TTC549 (cell line): ENCODE data around the gene GAB2.
"Not testable (repeated sequence)": the region's sequence is repeated elsewhere in the genome, so short reads cannot be mapped to it uniquely, and the experiment has no call there.

Source experiments
- FAIRE-seq: peaks from 2 replicates; lab custom pipeline; 2012; peaks lifted over from hg19 to GRCh38; lab: Jason Lieb, UNC

Gene GAB2

GRCh38 chr11:78274739-78275138, 142.9 kb downstream of the GAB2 start:
- no peak for FAIRE-seq

DNA sequence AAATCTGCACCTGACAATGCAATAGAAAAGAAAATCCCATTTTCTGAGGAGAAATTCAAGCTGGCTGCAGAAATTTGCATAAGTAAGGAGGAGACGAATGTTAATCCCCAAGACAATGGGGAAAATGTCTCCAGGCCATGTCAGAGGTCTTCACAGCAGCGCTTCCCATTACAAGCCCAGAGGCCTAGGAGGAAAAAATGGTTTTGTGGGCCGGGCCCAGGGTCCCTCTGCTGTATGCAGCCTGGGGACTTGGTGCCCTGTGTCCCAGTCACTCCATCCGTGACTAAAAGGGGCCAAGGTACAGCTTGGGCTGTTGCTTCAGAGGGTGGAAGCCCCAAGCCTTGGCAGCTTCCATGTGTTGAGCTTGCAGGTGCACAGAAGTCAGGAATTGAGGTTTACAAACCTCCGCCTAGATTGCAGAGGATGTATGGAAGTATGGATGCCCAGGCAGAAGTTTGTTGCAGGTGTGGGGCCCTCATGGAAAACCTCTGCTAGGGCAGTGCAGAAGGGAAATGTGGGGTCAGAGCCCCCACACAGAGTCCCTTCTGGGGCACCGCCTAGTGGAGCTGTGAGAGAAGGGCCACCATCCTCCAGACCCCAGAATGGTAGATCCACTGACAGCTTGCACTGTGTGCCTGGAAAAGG, 144.9 kb downstream of the GAB2 start:
- not testable (repeated sequence) for FAIRE-seq

DNA sequence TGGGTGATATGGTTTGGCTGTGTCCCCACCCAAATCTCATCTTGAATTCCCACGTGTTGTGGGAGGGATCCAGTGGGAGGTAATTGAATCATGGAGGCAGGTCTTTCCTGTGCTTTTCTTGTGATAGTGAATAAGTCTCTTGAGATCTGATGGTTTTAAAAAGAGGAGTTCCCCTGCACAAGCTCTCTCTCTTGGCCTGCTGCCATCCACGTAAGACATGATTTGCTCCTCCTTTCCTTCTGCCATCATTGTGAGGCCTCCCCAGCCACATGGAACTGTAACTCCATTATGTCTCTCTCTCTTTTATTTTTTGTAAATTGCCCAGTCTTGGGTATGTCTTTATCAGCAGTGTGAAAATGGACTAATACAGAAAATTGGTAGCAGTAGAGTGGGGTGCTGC, 145.8 kb downstream of the GAB2 start:
- FAIRE-seq = not testable (repeated sequence)

- no peak for FAIRE-seq
Measured at GRCh38 chr11:78270971-78271370, 146.6 kb downstream of the GAB2 start.

GRCh38 chr11:78269806-78270205, 147.8 kb downstream of the GAB2 start:
- FAIRE-seq = no peak

DNA sequence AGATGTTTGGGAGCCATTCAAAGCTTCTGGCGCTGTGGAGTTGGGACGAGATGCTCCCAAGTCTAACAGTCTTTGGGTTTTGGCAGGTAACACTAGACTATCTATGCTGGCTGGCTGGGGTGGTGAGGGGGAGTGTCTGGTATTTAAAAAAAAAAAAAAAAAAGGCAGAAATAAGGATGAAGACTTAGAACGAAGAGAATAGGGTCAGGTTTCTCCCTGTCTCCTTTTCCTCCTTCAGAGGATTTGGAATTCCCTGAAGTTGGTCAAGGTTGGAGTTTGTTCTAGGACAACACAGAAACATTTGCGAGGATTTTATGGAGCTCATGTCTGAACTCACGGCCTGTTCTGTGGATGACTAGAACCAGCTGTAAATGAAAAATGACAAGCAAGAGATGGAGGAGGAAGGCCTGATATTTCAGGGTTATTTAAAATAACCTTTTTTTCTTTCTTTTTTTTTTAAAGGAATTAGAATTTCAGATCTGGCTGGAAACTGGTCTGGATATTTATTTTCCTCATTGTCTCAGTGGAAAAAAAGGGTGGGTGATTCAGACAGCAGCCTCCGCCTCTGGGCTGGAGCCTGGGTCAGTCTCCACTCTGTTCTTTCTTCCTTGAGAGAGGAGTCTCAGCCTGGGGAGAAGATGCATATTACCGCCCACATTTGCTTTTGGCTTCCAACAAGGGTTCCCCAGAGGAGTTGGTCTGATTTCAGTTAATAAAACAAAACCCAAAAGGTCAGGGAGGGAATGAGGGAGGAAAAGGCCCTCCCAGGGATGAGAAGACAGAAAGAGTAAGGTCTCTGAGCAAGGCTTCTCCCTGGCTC, 148.8 kb downstream of the GAB2 start:
- no peak for FAIRE-seq

DNA sequence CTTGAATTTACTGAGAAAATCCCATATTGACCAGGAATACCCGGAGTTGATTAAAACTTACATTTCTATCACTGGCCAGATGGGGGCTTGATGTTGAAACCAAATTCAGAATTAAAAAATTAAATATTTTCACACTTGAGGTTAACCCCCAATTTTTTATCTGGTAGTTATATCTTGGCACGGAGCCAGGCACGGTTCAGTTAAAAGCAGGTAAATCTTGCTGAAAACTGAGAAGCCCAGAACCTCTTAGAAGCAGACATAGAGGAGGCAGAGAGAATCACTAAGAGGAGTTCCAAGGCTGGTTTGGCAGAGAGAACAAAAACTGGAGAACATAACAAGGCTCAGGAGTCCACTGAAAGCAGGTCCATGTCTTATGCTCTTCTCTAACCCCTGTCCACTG, 151.2 kb downstream of the GAB2 start:
- no peak for FAIRE-seq

GRCh38 chr11:78265326-78265725, 152.3 kb downstream of the GAB2 start:
- FAIRE-seq = no peak

DNA sequence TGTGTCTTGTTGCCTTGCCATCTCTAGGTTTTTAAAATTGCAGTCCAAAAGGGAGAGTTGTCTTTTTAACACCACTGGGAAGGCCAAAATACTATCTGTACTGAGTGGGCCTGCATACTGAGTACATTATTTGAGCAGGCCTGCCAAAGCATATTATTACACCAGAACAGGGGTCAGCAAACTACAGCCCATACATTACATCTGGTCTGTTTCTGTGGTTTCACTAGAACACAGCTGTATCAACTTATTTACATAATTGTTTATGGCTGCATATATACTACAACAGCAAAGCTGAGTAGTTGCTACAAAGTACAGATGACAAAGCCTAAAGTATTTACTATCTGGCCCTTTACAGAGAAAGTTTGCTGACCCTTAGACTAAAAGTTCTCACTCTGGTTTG, 154.9 kb downstream of the GAB2 start:
- FAIRE-seq = no peak

- no peak for FAIRE-seq
Measured at GRCh38 chr11:78262238-78262637, 155.4 kb downstream of the GAB2 start.

DNA sequence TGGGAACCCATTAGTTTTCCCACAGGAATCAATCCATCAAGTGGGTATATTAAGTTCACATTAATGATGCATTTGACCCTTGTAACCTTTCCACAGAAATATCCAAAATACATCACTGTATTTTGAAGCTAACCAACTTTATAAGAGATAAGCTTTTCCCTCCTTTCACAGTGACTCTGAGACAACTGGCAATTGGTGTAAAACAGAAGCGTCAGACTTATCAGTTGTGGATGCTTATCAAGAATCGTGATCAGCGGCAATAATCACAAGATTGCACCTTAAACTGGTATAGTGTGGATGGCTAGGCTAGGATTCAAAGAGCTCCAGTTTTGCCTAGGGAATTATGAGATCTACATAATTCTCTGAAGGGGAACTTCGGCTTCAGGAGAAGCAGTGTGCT, 155.8 kb downstream of the GAB2 start:
- FAIRE-seq = no peak

- FAIRE-seq = no peak
Measured at GRCh38 chr11:78261367-78261766, 156.3 kb downstream of the GAB2 start.

GRCh38 chr11:78259777-78260487, 157.7 kb downstream of the GAB2 start:
- no peak for FAIRE-seq

DNA sequence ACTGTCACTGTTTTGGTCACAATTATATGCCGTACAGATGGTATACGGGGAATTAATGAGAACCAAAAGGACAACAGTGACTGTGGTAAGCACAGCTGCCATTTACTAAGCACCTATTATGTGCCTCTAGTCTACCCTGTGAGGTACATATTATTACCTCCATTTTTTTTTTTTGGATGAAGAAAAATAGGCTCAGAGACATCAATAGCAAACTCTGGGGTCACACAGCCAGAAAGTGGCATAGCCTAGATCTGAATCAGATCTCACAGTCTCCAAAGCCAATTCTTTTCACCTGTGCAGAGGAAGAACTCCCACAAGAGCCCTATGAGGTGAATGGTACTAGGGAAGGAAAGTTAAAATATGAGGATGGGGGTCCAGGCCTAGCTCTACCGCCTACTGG, 160.0 kb downstream of the GAB2 start:
- FAIRE-seq = no peak

DNA sequence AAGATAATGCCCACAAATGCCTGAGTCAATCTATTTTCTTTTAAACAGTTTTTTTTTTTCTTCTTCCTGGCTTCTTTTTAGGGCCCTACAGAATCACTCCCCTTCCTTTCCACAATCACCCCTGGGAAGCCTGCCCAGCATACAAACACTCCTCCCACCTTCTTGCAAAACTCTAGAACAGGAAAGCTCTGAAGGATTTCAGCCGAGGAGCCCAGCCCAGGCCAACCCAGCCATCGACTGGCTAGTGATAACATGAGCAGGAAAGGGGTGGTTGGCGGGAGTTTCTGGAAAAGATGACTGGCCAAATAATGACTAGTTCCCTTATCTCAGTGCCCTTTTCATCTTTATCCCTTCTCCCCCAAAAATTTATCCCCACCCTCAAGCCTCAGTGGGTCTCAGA, 160.7 kb downstream of the GAB2 start:
- FAIRE-seq = no peak

DNA sequence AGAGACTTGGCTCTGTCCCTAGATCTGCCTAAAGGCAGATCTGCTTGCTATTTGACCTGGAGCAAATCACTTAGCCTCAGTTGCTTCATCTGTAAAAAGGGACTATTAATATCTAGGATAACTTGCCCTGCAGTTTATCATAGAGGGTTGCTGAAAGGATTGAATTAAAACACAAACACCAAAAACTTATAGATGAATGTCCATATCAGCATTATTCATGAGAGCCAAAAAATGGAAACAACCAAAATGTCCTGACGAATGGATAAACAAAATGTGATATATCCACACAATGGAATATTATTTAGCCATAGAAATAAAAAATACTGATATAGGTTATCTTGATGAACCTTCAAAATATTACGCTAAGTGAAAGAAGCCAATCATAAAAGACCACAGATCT, 161.7 kb downstream of the GAB2 start:
- no peak for FAIRE-seq

GRCh38 chr11:78254268-78254667, 163.4 kb downstream of the GAB2 start:
- FAIRE-seq = no peak

- FAIRE-seq = no peak
Measured at GRCh38 chr11:78253797-78254196, 163.8 kb downstream of the GAB2 start.

GRCh38 chr11:78251083-78251775, 166.4 kb downstream of the GAB2 start:
- no peak for FAIRE-seq

GRCh38 chr11:78250099-78250498, 167.5 kb downstream of the GAB2 start:
- no peak for FAIRE-seq

GRCh38 chr11:78248903-78249302, 168.7 kb downstream of the GAB2 start:
- FAIRE-seq = no peak

DNA sequence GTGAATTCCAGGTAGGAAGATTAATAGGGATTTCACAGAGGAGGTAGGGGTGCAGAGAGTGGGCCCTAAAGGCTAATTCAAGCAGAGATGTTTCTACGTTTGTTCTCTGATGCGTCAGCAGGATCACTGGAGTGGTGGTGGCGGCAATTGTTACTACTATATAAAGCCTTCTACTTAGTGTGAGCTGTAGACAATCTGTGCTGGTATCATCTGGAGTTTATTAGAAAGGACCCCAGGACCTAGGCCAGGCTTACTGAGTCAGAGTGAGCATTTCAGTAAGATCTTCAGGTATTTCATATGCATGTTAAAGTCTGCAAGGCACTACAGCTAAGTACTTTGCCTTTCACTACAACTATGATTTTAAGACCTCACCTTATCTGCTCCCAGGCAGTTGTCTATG, 169.4 kb downstream of the GAB2 start:
- FAIRE-seq = no peak
